ENCODE data around the gene F7.

- TF ChIP-seq CTCF (IDR thresholded peaks at IDR 0.05) (no peak), ZFX (IDR thresholded peaks at IDR 0.05; ENCODE audit: borderline replicate concordance) (no peak)
Observed at GRCh38 chr13:113153810-113154748, 48.5 kb downstream of the F7 start.

All from 22Rv1 (cell line).